Subcutaneous abdominal adipose tissue (tissue), 5 donors: Measurements from ENCODE around the gene DAGLA.
A peak's percentile ranks its signal among the peaks of the same experiment; 100 is the strongest.

Source experiments
- H3K27ac ChIP-seq: one replicate; pipeline ENCODE4 v1.7.0; 2013; ENCODE audit warnings: low read depth, mild to moderate bottlenecking, inconsistent platforms, low read length, moderate library complexity
- H3K27me3 ChIP-seq, 5 donors: one replicate each; pipeline ENCODE4 v1.7.0; 2013; ENCODE audit warnings: low read length in 5 of 5, inconsistent platforms in 1 of 5; ENCODE audit not compliant: control insufficient read depth in 5 of 5, insufficient read depth in 4 of 5
- H3K36me3 ChIP-seq, 5 donors: one replicate each; pipeline ENCODE4 v1.7.0; 2013; ENCODE audit warnings: low read length in 5 of 5; ENCODE audit not compliant: control insufficient read depth in 5 of 5, insufficient read depth in 5 of 5
- H3K4me1 ChIP-seq, 5 donors: one replicate each; pipeline ENCODE4 v1.7.0; 2013; ENCODE audit warnings: low read length in 5 of 5, mild to moderate bottlenecking in 3 of 5, moderate library complexity in 1 of 5; ENCODE audit not compliant: control insufficient read depth in 5 of 5, insufficient read depth in 5 of 5
- H3K4me3 ChIP-seq, 5 donors: one replicate each; pipeline ENCODE4 v1.7.0; 2013; ENCODE audit warnings: low read length in 5 of 5, low read depth in 1 of 5
- H3K9ac ChIP-seq, 5 donors: one replicate each; pipeline ENCODE4 v1.7.0; 2013; ENCODE audit warnings: low read length in 5 of 5, mild to moderate bottlenecking in 4 of 5, moderate library complexity in 3 of 5
- H3K9me3 ChIP-seq, 5 donors: one replicate each; pipeline ENCODE4 v1.7.0; 2013; ENCODE audit warnings: low read length in 5 of 5; ENCODE audit not compliant: control insufficient read depth in 5 of 5
- donor health status: healthy.
- donor health status: healthy.
- donor health status: healthy.
- donor health status: healthy.
- donor health status: healthy.

The DAGLA gene

GRCh38 chr11:61713906-61714305 lies 33.7 kb downstream of the DAGLA start:
- Histone ChIP-seq H3K36me3 (no peaks in the 10 kb centered on the region), H3K27me3 (peaks cover 0 to 6% (median 0%) of the 10 kb centered on the region in 5 donors), H3K4me3 (no peak overlapping the region), H3K27ac (no peak overlapping the region), H3K9me3 (no peaks in the 10 kb centered on the region), H3K9ac (no peak overlapping the region), H3K4me1 (peaks cover 3 to 37% (median 34%) of the 10 kb centered on the region in 5 donors)

DNA sequence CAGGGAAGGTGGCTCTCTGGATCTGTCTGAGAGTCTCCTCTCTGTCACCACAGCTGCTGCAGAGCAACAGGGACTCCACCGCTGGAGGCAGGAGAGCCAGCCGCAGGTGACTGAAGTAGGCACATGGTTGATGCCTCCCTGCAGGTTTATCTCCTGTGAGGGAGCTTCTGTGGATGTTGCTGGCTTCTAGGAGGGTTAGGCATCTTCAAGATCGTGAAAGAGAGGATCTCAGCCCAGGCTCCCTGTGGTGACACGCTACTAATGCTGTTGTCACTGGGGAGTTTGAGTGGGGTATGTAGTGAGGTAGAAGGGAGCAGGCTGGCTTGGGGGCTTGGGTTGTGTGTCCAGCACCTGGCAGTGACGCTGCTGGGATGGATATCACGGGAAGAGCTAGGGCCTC lies 34.1 kb downstream of the DAGLA start:
- H3K4me3 ChIP-seq, result no peak overlapping the region
- H3K4me1 ChIP-seq, result peaks cover 3 to 38% (median 37%) of the 10 kb centered on the region in 5 donors
- no peaks in the 10 kb centered on the region for H3K36me3 ChIP-seq
- H3K27ac ChIP-seq, result no peak overlapping the region
- no peak overlapping the region for H3K9ac ChIP-seq
- peaks cover 0 to 6% (median 0%) of the 10 kb centered on the region in 5 donors for H3K27me3 ChIP-seq
- no peaks in the 10 kb centered on the region for H3K9me3 ChIP-seq

DNA sequence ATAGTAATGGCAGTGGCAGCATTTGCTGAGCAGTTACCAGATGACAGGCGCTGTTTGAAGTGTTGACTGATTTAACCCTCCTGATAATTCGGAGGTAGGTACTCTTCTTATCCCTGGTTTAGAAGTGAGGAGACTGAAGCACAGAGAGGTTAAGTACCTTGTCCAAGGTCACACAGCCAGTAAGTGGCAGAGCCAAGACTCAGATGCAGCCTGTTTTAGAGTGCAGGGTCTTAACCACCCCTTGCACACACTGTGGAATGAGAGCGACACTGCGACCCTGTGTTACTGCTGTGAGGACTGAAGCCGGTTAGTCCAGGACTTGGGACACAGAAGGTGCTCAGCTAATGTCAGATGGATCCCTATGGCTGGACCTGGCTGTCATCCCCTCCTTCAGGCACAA lies 34.7 kb downstream of the DAGLA start:
- Histone ChIP-seq H3K27me3 (peaks cover 0 to 6% (median 0%) of the 10 kb centered on the region in 5 donors), H3K9ac (no peak overlapping the region), H3K36me3 (no peaks in the 10 kb centered on the region), H3K27ac (no peak overlapping the region), H3K4me3 (no peak overlapping the region), H3K4me1 (peaks cover 3 to 39% (median 37%) of the 10 kb centered on the region in 5 donors), H3K9me3 (no peaks in the 10 kb centered on the region)

DNA sequence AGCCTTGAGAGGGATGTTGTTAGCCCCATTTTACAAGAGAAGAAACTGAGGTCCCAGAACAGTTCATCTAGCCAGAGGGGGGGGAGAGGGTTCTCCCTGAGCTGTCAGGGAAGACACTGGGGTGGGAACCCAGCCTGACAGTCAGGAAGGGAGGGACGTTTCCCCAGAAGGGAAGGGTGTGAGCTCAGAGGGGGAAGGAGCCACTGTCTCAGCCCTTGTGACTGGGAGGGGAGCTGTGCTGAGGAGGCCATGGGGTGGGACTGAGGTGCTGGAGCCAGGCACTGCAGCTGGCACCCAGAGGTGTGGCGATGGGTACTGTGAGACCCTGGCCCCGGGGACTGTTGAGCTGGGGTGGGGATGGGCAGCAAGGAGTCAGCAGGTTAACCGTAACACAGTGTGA lies 35.7 kb downstream of the DAGLA start:
- H3K4me1 ChIP-seq, result peaks cover 3 to 39% (median 37%) of the 10 kb centered on the region in 5 donors
- H3K36me3 ChIP-seq, result peaks cover 0 to 6% (median 2%) of the 10 kb centered on the region in 5 donors
- no peaks in the 10 kb centered on the region for H3K9me3 ChIP-seq
- H3K27ac ChIP-seq, result no peak overlapping the region
- no peak overlapping the region for H3K4me3 ChIP-seq
- H3K27me3 ChIP-seq, result peaks cover 0 to 6% (median 0%) of the 10 kb centered on the region in 5 donors
- H3K9ac ChIP-seq, result no peak overlapping the region

DNA sequence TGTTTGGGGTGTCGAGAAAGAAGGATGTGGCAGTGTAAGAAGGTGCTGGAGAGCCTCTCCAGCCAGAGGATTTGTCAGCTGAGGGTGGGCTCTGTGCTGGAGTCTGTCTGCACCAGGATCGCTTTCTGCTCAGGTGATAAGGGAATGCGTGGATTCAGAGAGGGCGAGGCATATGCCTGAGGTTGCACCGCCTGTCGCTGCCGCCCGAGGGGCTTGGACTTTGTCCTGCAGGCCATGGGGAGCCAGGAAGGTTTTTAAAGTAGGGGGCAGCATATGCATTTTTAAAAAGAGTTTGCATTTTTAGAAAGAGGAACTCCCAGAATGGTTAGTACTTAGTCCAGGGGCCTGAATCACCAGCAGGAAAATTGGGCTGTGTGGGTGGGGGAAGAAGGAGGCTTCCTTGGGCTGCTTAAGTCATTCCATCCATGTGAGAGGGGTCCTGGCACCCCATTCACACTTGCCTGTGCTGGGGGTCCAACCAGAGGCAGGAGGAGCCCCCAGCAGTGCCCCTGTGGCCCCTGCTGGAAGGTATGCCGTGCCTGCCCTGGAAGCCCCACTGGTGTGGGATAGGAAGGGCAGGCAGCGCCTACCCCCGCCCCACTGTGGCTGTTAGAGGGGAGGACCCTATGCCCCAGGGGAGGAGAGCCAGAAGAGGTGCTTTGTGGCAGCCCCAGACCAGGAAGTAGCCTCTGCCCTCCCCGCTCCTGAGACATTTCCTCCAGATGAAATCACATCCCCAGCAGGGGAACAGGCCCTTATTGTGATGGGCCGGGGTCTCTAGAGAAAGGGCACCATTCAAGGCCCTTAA lies 36.5 kb downstream of the DAGLA start:
- H3K9me3 ChIP-seq, result no peaks in the 10 kb centered on the region
- peaks cover 3 to 39% (median 37%) of the 10 kb centered on the region in 5 donors for H3K4me1 ChIP-seq
- H3K9ac ChIP-seq, result peak overlapping the region in 1 of 5 donors; percentile 51
- no peak overlapping the region for H3K27ac ChIP-seq
- peaks cover 0 to 6% (median 3%) of the 10 kb centered on the region in 5 donors for H3K36me3 ChIP-seq
- no peak overlapping the region for H3K4me3 ChIP-seq
- peaks cover 0 to 6% (median 0%) of the 10 kb centered on the region in 5 donors for H3K27me3 ChIP-seq

DNA sequence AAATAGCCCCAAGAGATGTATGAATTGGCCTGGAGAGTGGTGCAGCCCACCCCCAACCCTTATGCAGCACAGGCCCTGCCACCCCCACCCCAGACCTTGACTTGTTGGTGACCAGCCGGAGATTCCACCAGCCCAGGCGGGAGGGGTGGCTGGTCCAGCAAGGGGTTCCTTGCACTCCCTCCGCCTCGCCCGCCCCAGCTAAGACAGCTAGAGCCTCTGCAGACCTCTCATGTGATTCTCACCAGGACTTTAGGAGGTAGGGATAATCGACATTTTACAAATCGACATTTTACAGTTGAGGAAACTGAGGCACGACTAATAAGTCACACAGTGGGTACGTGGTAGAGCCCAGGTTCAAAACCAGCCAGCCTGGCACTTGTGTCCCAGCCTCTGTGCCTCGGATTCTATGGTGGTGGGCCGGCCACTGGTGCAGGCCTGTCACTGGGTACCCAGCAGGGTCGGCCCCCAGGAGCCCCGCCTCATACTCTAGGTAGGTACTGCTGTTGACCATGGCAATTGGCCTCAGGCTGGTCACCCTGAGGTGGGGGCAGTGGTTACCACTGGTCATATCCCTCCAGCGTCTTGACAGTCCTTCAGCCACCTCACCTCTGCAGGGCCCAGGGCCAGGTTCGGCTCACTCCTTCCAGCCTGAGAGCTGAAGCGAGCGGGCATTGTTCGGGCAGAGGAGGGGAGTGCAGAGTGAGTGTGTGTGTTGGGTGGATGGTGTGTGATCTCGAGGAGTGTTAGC lies 37.3 kb downstream of the DAGLA start:
- Histone ChIP-seq H3K4me3 (no peak overlapping the region), H3K27me3 (peaks cover 0 to 6% (median 0%) of the 10 kb centered on the region in 5 donors), H3K9me3 (no peaks in the 10 kb centered on the region), H3K36me3 (peaks cover 0 to 7% (median 3%) of the 10 kb centered on the region in 5 donors), H3K27ac (no peak overlapping the region), H3K9ac (peak overlapping the region in 2 of 5 donors; percentile 39 to 46), H3K4me1 (peaks cover 3 to 39% (median 37%) of the 10 kb centered on the region in 5 donors)

GRCh38 chr11:61718046-61718531 lies 37.9 kb downstream of the DAGLA start:
- Histone ChIP-seq H3K27me3 (peaks cover 0 to 6% (median 0%) of the 10 kb centered on the region in 5 donors), H3K4me3 (peak overlapping the region in 2 of 5 donors; percentile 40 to 45), H3K4me1 (peaks cover 3 to 39% (median 37%) of the 10 kb centered on the region in 5 donors), H3K9me3 (no peaks in the 10 kb centered on the region), H3K36me3 (peaks cover 0 to 13% (median 9%) of the 10 kb centered on the region in 5 donors), H3K9ac (peak overlapping the region in 2 of 5 donors; percentile 39 to 46), H3K27ac (no peak overlapping the region)

- Histone ChIP-seq H3K4me3 (peak overlapping the region in 3 of 5 donors; percentile 22 to 46 (median 45)), H3K9ac (no peak overlapping the region), H3K27ac (no peak overlapping the region)
These were observed 38.6 kb downstream of the DAGLA start for GRCh38 chr11:61718621-61719302.

GRCh38 chr11:61719978-61720377 lies 39.8 kb downstream of the DAGLA start:
- H3K27me3 ChIP-seq, result peaks cover 0 to 6% (median 0%) of the 10 kb centered on the region in 5 donors
- H3K27ac ChIP-seq, result no peak overlapping the region
- no peak overlapping the region for H3K4me3 ChIP-seq
- H3K9me3 ChIP-seq, result no peaks in the 10 kb centered on the region
- peaks cover 0 to 28% (median 14%) of the 10 kb centered on the region in 5 donors for H3K36me3 ChIP-seq
- H3K4me1 ChIP-seq, result peaks cover 4 to 44% (median 38%) of the 10 kb centered on the region in 5 donors
- no peak overlapping the region for H3K9ac ChIP-seq

More at GRCh38 chr11:61718621-61719302, 38.6 kb downstream of the DAGLA start:
- peaks cover 0 to 6% (median 0%) of the 10 kb centered on the region in 5 donors for H3K27me3 ChIP-seq
- peaks cover 3 to 39% (median 37%) of the 10 kb centered on the region in 5 donors for H3K4me1 ChIP-seq
- peaks cover 0 to 18% (median 12%) of the 10 kb centered on the region in 5 donors for H3K36me3 ChIP-seq
- H3K9me3 ChIP-seq, result no peaks in the 10 kb centered on the region
